ENCODE measurements around the gene OR4F6. TPM values are rescaled to one million over a fixed set of nuclear protein-coding genes. Genes with fewer than 3 reads are reported as not detected.
"Not testable (repeated sequence)": the region's sequence is repeated elsewhere in the genome, so short reads cannot be mapped to it uniquely, and the experiment has no call there.

The OR4F6 gene
- total RNA-seq, 1 experiment from 2014 or later, result not detected

GRCh38 chr15:101775136-101775535 is 28.2 kb upstream of the OR4F6 start:
- Histone ChIP-seq H2BK20ac (ENCODE audit: low read depth, low read length, poor library complexity, severe bottlenecking) (no peak overlapping the region), H4K8ac (replicated peaks; ENCODE audit: insufficient read length, low read depth, low read length) (no peak overlapping the region), H3K9me3 (ENCODE audit: control insufficient read depth, low read depth, low read length) (no peaks in the 10 kb centered on the region), H2AFZ (ENCODE audit: low read length) (no peak overlapping the region), H3K4me1 (ENCODE audit: insufficient read depth, low read length) (no peaks in the 10 kb centered on the region), H3K23ac (ENCODE audit: insufficient read length, low read depth, low read length) (no peak overlapping the region), H4K20me1 (ENCODE audit: control insufficient read depth, insufficient read depth, insufficient read length) (no peaks in the 10 kb centered on the region), H3K27me3 (ENCODE audit: insufficient read depth, low read length) (peaks cover 2% of the 10 kb centered on the region; the same call in 1 of the 2 replicates), H3T11ph (ENCODE audit: low read length) (no peak overlapping the region), H3K27ac (ENCODE audit: insufficient read length, low read depth, low read length) (no peak overlapping the region), H2BK12ac (ENCODE audit: insufficient read length, low read depth, low read length) (no peak overlapping the region), H3K56ac (ENCODE audit: insufficient read length, low read depth, low read length) (no peak overlapping the region), H3K79me2 (ENCODE audit: insufficient read depth, low read length) (no peaks in the 10 kb centered on the region; the same call in 1 of the 2 replicates), H3K18ac (ENCODE audit: insufficient read length, low read depth, low read length) (no peak overlapping the region), H2AK5ac (ENCODE audit: insufficient read length, low read length) (no peak overlapping the region), H3K79me1 (ENCODE audit: insufficient read depth, low read depth, low read length, poor library complexity, severe bottlenecking) (no peaks in the 10 kb centered on the region), H2BK120ac (ENCODE audit: low read depth, low read length, poor library complexity, severe bottlenecking) (no peak overlapping the region), H3K4ac (ENCODE audit: low read depth, low read length) (no peak overlapping the region), H4K91ac (ENCODE audit: insufficient read length, low read depth, low read length) (no peak overlapping the region), H3K4me2 (ENCODE audit: insufficient read depth, insufficient read length, low read length) (no peak overlapping the region), H3K9ac (ENCODE audit: extremely low read depth, insufficient read length, low read length) (no peak overlapping the region), H3K23me2 (ENCODE audit: insufficient read length, low read depth, low read length, poor library complexity, severe bottlenecking) (no peaks in the 10 kb centered on the region), H4K5ac (ENCODE audit: insufficient read length, low read depth, low read length) (no peak overlapping the region), H2BK15ac (ENCODE audit: low read depth, low read length) (no peak overlapping the region), H2BK5ac (ENCODE audit: insufficient read length, low read length) (no peak overlapping the region), H3K14ac (ENCODE audit: insufficient read depth, low read length) (no peak overlapping the region)
- Mint-ChIP-seq H3K36me3 (ENCODE audit: insufficient read depth in 1 of 3, low read depth in 3 of 3) (no peaks in the 10 kb centered on the region), H3K4me1 (peaks cover 0 to 6% of the 10 kb centered on the region in 2 experiments; a peak in 2 of 4 replicates), H3K4me3 (no peak overlapping the region), H3K27ac (no peak overlapping the region; a peak in 1 of 7 replicates), H3K9me3 (peaks cover 0 to 3% of the 10 kb centered on the region in 2 experiments; a peak in 2 of 5 replicates), H3K27me3 (ENCODE audit: low read depth) (peaks cover 23% of the 10 kb centered on the region)
- WGBS (ENCODE audit: extremely low coverage, insufficient read length, low lambda C conversion rate), result no CpG with 5 or more reads among the region's 10 CpGs
- no peak for DNase-seq
- no peak for TF ChIP-seq CTCF (conservative IDR thresholded peaks at IDR 0.05)

DNA sequence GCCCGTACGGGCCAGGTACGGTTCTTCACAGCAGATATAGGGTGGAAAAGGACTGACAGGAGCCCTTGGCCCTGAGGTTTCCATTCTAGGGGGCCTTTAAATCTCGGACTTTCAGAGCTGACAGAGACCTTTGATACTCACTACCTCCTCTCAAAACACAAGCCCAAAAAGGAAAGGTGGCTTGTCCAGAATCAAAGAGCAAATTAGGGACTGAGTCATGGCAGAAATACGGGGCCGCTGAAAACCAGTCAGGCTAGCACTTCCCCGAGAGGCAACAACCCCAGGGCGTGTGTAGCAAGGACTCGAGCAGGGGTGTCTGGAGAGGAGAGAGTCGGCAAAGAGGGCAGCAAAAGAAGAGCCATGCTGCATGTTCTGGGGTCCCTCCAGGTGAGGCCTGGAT is 24.7 kb upstream of the OR4F6 start:
- no CpG with 5 or more reads among the region's 10 CpGs for WGBS (ENCODE audit: extremely low coverage, insufficient read length, low lambda C conversion rate)
- H3K4ac ChIP-seq (ENCODE audit: low read depth, low read length), result not testable (repeated sequence)

More for the DNA sequence above, 24.7 kb upstream of the OR4F6 start:
- H3K14ac ChIP-seq (ENCODE audit: insufficient read depth, low read length); H3K23me2 ChIP-seq (ENCODE audit: insufficient read length, low read depth, low read length, poor library complexity, severe bottlenecking); H3K27ac ChIP-seq (ENCODE audit: insufficient read length, low read depth, low read length); DNase-seq; H3K79me2 ChIP-seq (ENCODE audit: insufficient read depth, low read length); H2BK5ac ChIP-seq (ENCODE audit: insufficient read length, low read length); H4K91ac ChIP-seq (ENCODE audit: insufficient read length, low read depth, low read length); H3K4me1 ChIP-seq (ENCODE audit: insufficient read depth, low read length); H2BK20ac ChIP-seq (ENCODE audit: low read depth, low read length, poor library complexity, severe bottlenecking); H3K36me3 Mint-ChIP-seq (ENCODE audit: insufficient read depth in 1 of 3, low read depth in 3 of 3); H4K5ac ChIP-seq (ENCODE audit: insufficient read length, low read depth, low read length); H3K18ac ChIP-seq (ENCODE audit: insufficient read length, low read depth, low read length); H3K27ac Mint-ChIP-seq; H3T11ph ChIP-seq (ENCODE audit: low read length); H3K56ac ChIP-seq (ENCODE audit: insufficient read length, low read depth, low read length); H3K4me2 ChIP-seq (ENCODE audit: insufficient read depth, insufficient read length, low read length); H3K27me3 ChIP-seq (ENCODE audit: insufficient read depth, low read length); H3K79me1 ChIP-seq (ENCODE audit: insufficient read depth, low read depth, low read length, poor library complexity, severe bottlenecking); H3K4me3 Mint-ChIP-seq; H4K20me1 ChIP-seq (ENCODE audit: control insufficient read depth, insufficient read depth, insufficient read length); H3K23ac ChIP-seq (ENCODE audit: insufficient read length, low read depth, low read length); H3K9ac ChIP-seq (ENCODE audit: extremely low read depth, insufficient read length, low read length); H3K4me1 Mint-ChIP-seq; H3K9me3 ChIP-seq (ENCODE audit: control insufficient read depth, low read depth, low read length); H3K9me3 Mint-ChIP-seq; H2AK5ac ChIP-seq (ENCODE audit: insufficient read length, low read length); H2BK120ac ChIP-seq (ENCODE audit: low read depth, low read length, poor library complexity, severe bottlenecking); H2BK12ac ChIP-seq (ENCODE audit: insufficient read length, low read depth, low read length); H4K8ac ChIP-seq (replicated peaks; ENCODE audit: insufficient read length, low read depth, low read length); H2BK15ac ChIP-seq (ENCODE audit: low read depth, low read length); H2AFZ ChIP-seq (ENCODE audit: low read length): not testable (repeated sequence)
- H3K27me3 Mint-ChIP-seq (ENCODE audit: low read depth), result peaks cover 27% of the 10 kb centered on the region
